Adrenal gland (tissue), 5 donors: Measurements from ENCODE around the gene CENPM.

ENCODE experiments used
- POLR2A ChIP-seq, 2 donors: fragments of 450-650 bp; IDR thresholded peaks; one replicate each; pipeline ENCODE4 v1.6.1; 2017; ENCODE audit warnings: antibody characterized with exemption in 2 of 2, mild to moderate bottlenecking in 2 of 2, moderate library complexity in 1 of 2
- TF ChIP-seq, protein P1 (sequence below), 6 experiments: fragments of 450-650 bp in 4 of 6; fragments of 200-600 bp in 2 of 6; sonication (generic) in 1 of 6; IDR thresholded peaks; 1 replicate in 5 of 6; 2 replicates in 1 of 6; pipeline versions ENCODE4 v1.5.1 to v1.8.0; 2016 to 2021; ENCODE audit warnings: antibody characterized with exemption in 6 of 6, mild to moderate bottlenecking in 2 of 6, moderate library complexity in 1 of 6
- donor health status: DM: no; HTN: no; CAD: no.

DNA sequence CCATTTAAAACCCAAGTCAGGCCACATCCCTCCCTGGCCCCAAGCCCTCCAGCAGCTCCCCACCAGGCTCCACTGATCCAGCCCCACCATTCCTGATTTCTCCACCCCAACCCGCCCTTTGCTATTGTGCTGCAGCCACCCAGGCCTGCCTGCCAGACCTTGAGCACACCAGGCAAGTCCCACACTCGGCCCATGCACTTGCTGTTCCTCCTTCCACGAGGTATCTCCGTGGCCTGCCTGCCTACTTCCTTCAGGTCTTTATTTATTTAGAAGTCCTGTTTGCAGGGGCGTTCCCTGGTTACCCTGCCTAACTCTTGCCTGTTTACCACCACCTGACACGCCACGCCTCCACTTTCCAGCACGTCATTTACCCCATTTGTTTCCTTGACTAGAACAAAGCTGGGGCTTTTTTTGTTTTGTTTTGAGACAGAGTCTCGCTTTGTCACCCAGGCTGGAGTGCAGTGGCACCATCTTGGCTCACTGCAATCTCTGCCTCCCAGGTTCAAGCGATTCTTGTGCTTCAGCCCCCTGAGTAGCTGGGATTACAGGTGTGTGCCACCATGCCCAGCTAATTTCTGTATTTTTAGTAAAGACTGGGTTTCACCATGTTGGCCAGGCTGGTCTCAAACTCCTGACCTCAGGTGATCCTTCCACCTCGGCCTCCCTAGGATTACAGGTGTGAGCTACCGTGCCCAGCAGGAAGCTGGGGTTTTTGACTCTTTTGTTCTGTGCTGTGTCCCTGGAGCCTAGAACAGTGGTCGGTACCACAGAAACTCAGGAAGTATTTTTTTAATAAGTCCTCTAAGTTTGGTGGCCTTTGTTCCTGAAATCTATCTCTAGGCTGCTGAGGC is 6.7 kb downstream of the CENPM start:
- TF ChIP-seq POLR2A (IDR thresholded peaks at IDR 0.05) = no peak
- TF ChIP-seq, protein P1, sequence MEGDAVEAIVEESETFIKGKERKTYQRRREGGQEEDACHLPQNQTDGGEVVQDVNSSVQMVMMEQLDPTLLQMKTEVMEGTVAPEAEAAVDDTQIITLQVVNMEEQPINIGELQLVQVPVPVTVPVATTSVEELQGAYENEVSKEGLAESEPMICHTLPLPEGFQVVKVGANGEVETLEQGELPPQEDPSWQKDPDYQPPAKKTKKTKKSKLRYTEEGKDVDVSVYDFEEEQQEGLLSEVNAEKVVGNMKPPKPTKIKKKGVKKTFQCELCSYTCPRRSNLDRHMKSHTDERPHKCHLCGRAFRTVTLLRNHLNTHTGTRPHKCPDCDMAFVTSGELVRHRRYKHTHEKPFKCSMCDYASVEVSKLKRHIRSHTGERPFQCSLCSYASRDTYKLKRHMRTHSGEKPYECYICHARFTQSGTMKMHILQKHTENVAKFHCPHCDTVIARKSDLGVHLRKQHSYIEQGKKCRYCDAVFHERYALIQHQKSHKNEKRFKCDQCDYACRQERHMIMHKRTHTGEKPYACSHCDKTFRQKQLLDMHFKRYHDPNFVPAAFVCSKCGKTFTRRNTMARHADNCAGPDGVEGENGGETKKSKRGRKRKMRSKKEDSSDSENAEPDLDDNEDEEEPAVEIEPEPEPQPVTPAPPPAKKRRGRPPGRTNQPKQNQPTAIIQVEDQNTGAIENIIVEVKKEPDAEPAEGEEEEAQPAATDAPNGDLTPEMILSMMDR (IDR thresholded peaks at IDR 0.05) = no peak
